PC-9 (cell line): ENCODE data around the gene ASB3. TPM values are rescaled to one million over a fixed set of nuclear protein-coding genes. Genes with fewer than 3 reads are reported as not detected.

Experiments
- BruUV-seq: library from RNA; stranded (reverse); fragments of 400-500 nt; replicated peaks from 2 replicates; lab custom pipeline; 2021; lab: Mats Ljungman, UMichigan
- CTCF ChIA-PET: fragments of 300-600 bp; sonication (Branson Sonifier 250); formaldehyde crosslinking; loops from one replicate; lab custom pipeline; 2022; ENCODE audit warnings: antibody characterized with exemption; lab: Charles Lee
- POLR2A ChIA-PET: fragments of 300-600 bp; sonication (Branson Sonifier 250); formaldehyde crosslinking; loops from one replicate; lab custom pipeline; 2022; ENCODE audit warnings: antibody characterized with exemption; ENCODE audit not compliant: unreplicated experiment; lab: Charles Lee
- DNase-seq, 2 experiments: peaks; one replicate each; pipeline versions ENCODE4 v3.0.0 to v3.0.0-alpha.2; 2015 to 2022; ENCODE audit warnings: mixed read lengths in 1 of 2
- H2AFZ ChIP-seq: fragments of 200-600 bp; sonication (generic); 2 replicates; pipeline ENCODE4 v1.8.1; 2017; ENCODE audit warnings: antibody characterized with exemption
- H3F3A ChIP-seq: fragments of 200-600 bp; sonication (generic); 2 replicates; pipeline ENCODE4 v1.8.1; 2017; ENCODE audit warnings: antibody characterized with exemption, mild to moderate bottlenecking, low read depth; ENCODE audit not compliant: insufficient read depth
- H3K27ac ChIP-seq: fragments of 200-600 bp; sonication (generic); 2 replicates; pipeline ENCODE4 v1.6.1; 2016; ENCODE audit warnings: mixed run types
- H3K27me3 ChIP-seq: fragments of 200-600 bp; sonication (generic); 2 replicates; pipeline ENCODE4 v1.6.1; 2016; ENCODE audit warnings: low read depth, mixed run types; ENCODE audit not compliant: insufficient read depth
- H3K36me3 ChIP-seq: fragments of 200-600 bp; sonication (generic); 2 replicates; pipeline ENCODE4 v1.6.1; 2016; ENCODE audit warnings: low read depth, mixed run types
- H3K4me1 ChIP-seq: fragments of 200-600 bp; sonication (generic); replicated peaks from 2 replicates; pipeline ENCODE4 v1.6.1; 2016; ENCODE audit warnings: mixed run types; ENCODE audit not compliant: insufficient read depth
- H3K4me2 ChIP-seq: fragments of 200-600 bp; sonication (generic); 2 replicates; pipeline ENCODE4 v1.6.1; 2017; ENCODE audit warnings: mixed run types
- H3K4me3 ChIP-seq: fragments of 200-600 bp; sonication (generic); 2 replicates; pipeline ENCODE4 v1.6.1; 2016; ENCODE audit warnings: mixed run types
- H3K79me2 ChIP-seq: fragments of 200-600 bp; sonication (generic); 2 replicates; pipeline ENCODE4 v1.6.1; 2017; ENCODE audit warnings: low read depth, mixed run types
- H3K9me2 ChIP-seq: fragments of 200-600 bp; sonication (generic); 2 replicates; pipeline ENCODE4 v1.8.1; 2017; ENCODE audit warnings: mild to moderate bottlenecking; ENCODE audit not compliant: insufficient read depth
- H3K9me3 ChIP-seq: fragments of 200-600 bp; sonication (generic); 2 replicates; pipeline ENCODE4 v1.8.1; 2016; ENCODE audit warnings: low read depth; ENCODE audit not compliant: insufficient read depth
- H4K20me1 ChIP-seq: fragments of 200-600 bp; sonication (generic); 2 replicates; pipeline ENCODE4 v1.8.1; 2017; ENCODE audit not compliant: insufficient read depth
- CTCF ChIP-seq: fragments of 200-600 bp; sonication (generic); conservative IDR thresholded peaks from 2 replicates; pipeline ENCODE4 v1.6.1; 2017; ENCODE audit warnings: mixed run types, antibody characterized with exemption, mild to moderate bottlenecking, moderate library complexity
- EZH2 ChIP-seq: fragments of 200-600 bp; sonication (generic); IDR thresholded peaks from 2 replicates; pipeline ENCODE4 v1.8.0; 2017; ENCODE audit warnings: antibody characterized with exemption, low read depth
- intact Hi-C: fragments of 100-400 bp; cut with micrococcal nuclease; formaldehyde crosslinking; loops from one replicate; pipeline ENCODE4 v1.10.0; 2022; ENCODE audit not compliant: unreplicated experiment
- total RNA-seq: library from RNA; stranded (reverse); gene quantifications from 2 replicates; pipeline ENCODE4 v1.2.3, GENCODE V29; 2021

ASB3 gene
- total RNA-seq, 1 experiment from 2014 or later = 27.7 TPM

GRCh38 chr2:53739032-53739431 lies 47.7 kb downstream of the ASB3 start:
- Histone ChIP-seq H3K27me3 (no peaks in the 10 kb centered on the region), H3K9me3 (no peaks in the 10 kb centered on the region), H3K4me2 (no peak overlapping the region), H3K79me2 (no peaks in the 10 kb centered on the region), H4K20me1 (no peaks in the 10 kb centered on the region), H3K9me2 (no peaks in the 10 kb centered on the region), H3F3A (no peaks in the 10 kb centered on the region), H3K4me3 (no peak overlapping the region), H2AFZ (no peak overlapping the region), H3K36me3 (no peaks in the 10 kb centered on the region; the same call in none of the 2 replicates), H3K27ac (no peak overlapping the region), H3K4me1 (no peaks in the 10 kb centered on the region)
- intact Hi-C loops = no loop called here
- ChIA-PET POLR2A (no interaction called here), CTCF (no interaction called here)
- DNase-seq = no peak
- no peak for TF ChIP-seq EZH2
- TF ChIP-seq CTCF = no peak
- no TSS peak for BruUV-seq

- DNase-seq = no peak
- intact Hi-C loops = no loop called here
- H3F3A ChIP-seq = no peaks in the 10 kb centered on the region
- H3K36me3 ChIP-seq = peaks cover 5% of the 10 kb centered on the region
- no peak overlapping the region for H3K4me3 ChIP-seq
- BruUV-seq = no TSS peak
- H3K9me2 ChIP-seq = no peaks in the 10 kb centered on the region
- POLR2A ChIA-PET = no interaction called here
- TF ChIP-seq EZH2 (no peak), CTCF (no peak)
- no peaks in the 10 kb centered on the region for H3K79me2 ChIP-seq
- H2AFZ ChIP-seq = no peak overlapping the region
- no peak overlapping the region for H3K27ac ChIP-seq
- CTCF ChIA-PET = no interaction called here
- no peaks in the 10 kb centered on the region for H3K27me3 ChIP-seq
- H3K4me2 ChIP-seq = no peak overlapping the region
- no peaks in the 10 kb centered on the region for H3K4me1 ChIP-seq
- no peaks in the 10 kb centered on the region for H3K9me3 ChIP-seq
- no peaks in the 10 kb centered on the region for H4K20me1 ChIP-seq
Observed at GRCh38 chr2:53737091-53737490, 49.7 kb downstream of the ASB3 start.

- no peak overlapping the region for H3K4me3 ChIP-seq
- no peaks in the 10 kb centered on the region for H3K4me1 ChIP-seq
- no peaks in the 10 kb centered on the region for H3K79me2 ChIP-seq
- DNase-seq = no peak
- no peaks in the 10 kb centered on the region for H3K27me3 ChIP-seq
- peaks cover 5% of the 10 kb centered on the region; the same call in 1 of the 2 replicates for H3K36me3 ChIP-seq
- no peak for TF ChIP-seq CTCF
- TF ChIP-seq EZH2 = no peak
- no peak overlapping the region for H3K27ac ChIP-seq
- no peak overlapping the region for H3K4me2 ChIP-seq
- no peaks in the 10 kb centered on the region for H4K20me1 ChIP-seq
- H2AFZ ChIP-seq = no peak overlapping the region
- no peaks in the 10 kb centered on the region for H3K9me3 ChIP-seq
- CTCF ChIA-PET = interaction anchor here (0.6 kb wide), 1 partner anchor 33 kb away, joined by 3 read pairs; no protein-coding TSS in a partner anchor
- intact Hi-C loops = no loop called here
- POLR2A ChIA-PET = no interaction called here
- no peaks in the 10 kb centered on the region for H3K9me2 ChIP-seq
- no peaks in the 10 kb centered on the region for H3F3A ChIP-seq
- no TSS peak for BruUV-seq
Observed at GRCh38 chr2:53729143-53729762, 57.5 kb downstream of the ASB3 start.
